HEK293T (cell line): ENCODE measurements around the gene CCDC40.

Source experiments
- FOXA1 ChIP-seq: fragments of 450-650 bp; IDR thresholded peaks from 2 replicates; pipeline ENCODE4 v1.6.1; 2016; ENCODE audit warnings: mild to moderate bottlenecking
- FOXM1 ChIP-seq: fragments of 450-650 bp; IDR thresholded peaks from 2 replicates; pipeline ENCODE4 v1.6.1; 2017; ENCODE audit warnings: mild to moderate bottlenecking, borderline replicate concordance
- HDGF ChIP-seq: fragments of 450-650 bp; IDR thresholded peaks from 2 replicates; pipeline ENCODE4 v1.6.1; 2017; ENCODE audit warnings: antibody characterized with exemption, borderline replicate concordance
- L3MBTL2 ChIP-seq: fragments of 450-650 bp; conservative IDR thresholded peaks from 2 replicates; pipeline ENCODE4 v1.6.1; 2016; ENCODE audit warnings: mild to moderate bottlenecking
- SP1 ChIP-seq: fragments of 450-650 bp; IDR thresholded peaks from 2 replicates; pipeline ENCODE4 v1.6.1; 2017
- TARDBP ChIP-seq: fragments of 450-650 bp; IDR thresholded peaks from 2 replicates; pipeline ENCODE4 v1.6.1; 2016

DNA sequence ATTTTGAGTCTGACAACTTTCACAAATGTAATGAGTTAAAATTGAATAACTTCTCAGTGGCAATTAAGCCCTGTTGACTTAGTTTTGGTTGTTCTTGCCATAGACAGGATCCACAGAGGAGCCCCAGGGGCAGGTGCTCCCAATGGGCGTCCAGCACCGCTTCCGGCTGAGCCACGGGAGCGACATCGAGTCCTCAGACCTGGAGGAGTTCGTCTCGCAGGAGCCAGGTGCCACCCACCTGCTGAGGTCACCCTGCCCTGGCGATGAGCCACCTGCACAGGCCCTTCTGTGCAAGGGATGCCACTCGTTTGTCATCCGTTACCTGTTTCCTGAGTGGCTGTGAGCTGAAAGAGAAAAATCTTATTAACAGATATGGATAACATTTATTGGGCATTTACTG lies 10.7 kb downstream of the CCDC40 start:
- TF ChIP-seq FOXA1 (no peak), SP1 (no peak), TARDBP (no peak), HDGF (no peak), L3MBTL2 (no peak), FOXM1 (no peak)
